ENCODE measurements around the gene DCUN1D2. TPM values are rescaled to one million over a fixed set of nuclear protein-coding genes. Genes with fewer than 3 reads are reported as not detected.
A peak's percentile ranks its signal among the peaks of the same experiment; 100 is the strongest.

DCUN1D2 gene
- total RNA-seq, 1 experiment from 2014 or later: 33.0 TPM

DNA sequence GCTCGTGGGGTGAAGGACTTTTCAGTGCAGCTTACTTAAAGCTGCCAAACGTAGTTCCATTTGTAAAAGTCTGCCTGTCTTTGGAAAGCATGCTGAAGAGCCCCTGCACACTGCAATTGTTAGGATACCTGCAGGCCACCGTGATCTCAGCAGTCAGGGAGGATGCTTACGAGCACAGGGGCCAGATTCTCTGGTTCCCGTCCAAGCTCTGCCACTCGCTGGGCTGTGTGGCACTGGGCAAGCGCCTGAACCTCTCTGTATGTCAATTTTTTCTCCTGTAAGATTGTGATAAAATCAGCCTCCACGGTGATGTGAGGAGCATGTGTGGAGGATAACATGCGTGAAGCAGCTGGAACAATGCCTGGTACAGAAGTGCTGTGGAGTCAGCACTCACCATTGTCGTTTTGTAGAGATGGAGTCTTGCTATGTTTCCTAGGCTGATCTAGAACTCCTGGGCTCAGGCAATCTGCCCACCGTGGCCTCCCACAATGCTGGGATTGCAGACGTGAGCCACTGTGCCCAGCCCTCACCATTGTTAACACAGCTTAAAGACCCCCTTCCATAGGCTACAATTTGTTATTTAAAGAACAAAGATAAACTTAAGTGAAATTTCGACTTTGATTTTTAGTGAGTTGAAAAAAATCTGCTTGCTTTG, 40.7 kb downstream of the DCUN1D2 start:
- H3K4me3 ChIP-seq: peak overlapping the region; percentile 78
- BruUV-seq (replicated peaks): TSS peak; percentile 94
- H3K27ac ChIP-seq: peak overlapping the region; percentile 84
- DNase-seq: no peak
- ChIA-PET CTCF (no interaction called here), POLR2A (ENCODE audit: unreplicated experiment) (no interaction called here)
- no peaks in the 10 kb centered on the region for H3K9me3 ChIP-seq (ENCODE audit: insufficient read depth, low read depth)
- H3K27me3 ChIP-seq (ENCODE audit: insufficient read depth, low read depth): no peaks in the 10 kb centered on the region
- peaks cover 46% of the 10 kb centered on the region; the same call in 1 of the 2 replicates for H3F3A ChIP-seq (ENCODE audit: insufficient read depth, low read depth)
- H3K9me2 ChIP-seq (ENCODE audit: insufficient read depth): no peaks in the 10 kb centered on the region
- H4K20me1 ChIP-seq (ENCODE audit: insufficient read depth): no peaks in the 10 kb centered on the region
- H3K36me3 ChIP-seq (ENCODE audit: low read depth): no peaks in the 10 kb centered on the region
- intact Hi-C loops (cut with micrococcal nuclease; ENCODE audit: unreplicated experiment): loop anchor here (1.0 to 10.0 kb wide), 5 partner anchors 39 to 508 kb away; partner anchors contain the start of genes CUL4A and LAMP1
- TF ChIP-seq, protein P1, sequence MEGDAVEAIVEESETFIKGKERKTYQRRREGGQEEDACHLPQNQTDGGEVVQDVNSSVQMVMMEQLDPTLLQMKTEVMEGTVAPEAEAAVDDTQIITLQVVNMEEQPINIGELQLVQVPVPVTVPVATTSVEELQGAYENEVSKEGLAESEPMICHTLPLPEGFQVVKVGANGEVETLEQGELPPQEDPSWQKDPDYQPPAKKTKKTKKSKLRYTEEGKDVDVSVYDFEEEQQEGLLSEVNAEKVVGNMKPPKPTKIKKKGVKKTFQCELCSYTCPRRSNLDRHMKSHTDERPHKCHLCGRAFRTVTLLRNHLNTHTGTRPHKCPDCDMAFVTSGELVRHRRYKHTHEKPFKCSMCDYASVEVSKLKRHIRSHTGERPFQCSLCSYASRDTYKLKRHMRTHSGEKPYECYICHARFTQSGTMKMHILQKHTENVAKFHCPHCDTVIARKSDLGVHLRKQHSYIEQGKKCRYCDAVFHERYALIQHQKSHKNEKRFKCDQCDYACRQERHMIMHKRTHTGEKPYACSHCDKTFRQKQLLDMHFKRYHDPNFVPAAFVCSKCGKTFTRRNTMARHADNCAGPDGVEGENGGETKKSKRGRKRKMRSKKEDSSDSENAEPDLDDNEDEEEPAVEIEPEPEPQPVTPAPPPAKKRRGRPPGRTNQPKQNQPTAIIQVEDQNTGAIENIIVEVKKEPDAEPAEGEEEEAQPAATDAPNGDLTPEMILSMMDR (conservative IDR thresholded peaks at IDR 0.05): no peak
- TF ChIP-seq EZH2 (IDR thresholded peaks at IDR 0.05; ENCODE audit: low read depth): no peak
- H2AFZ ChIP-seq: peak overlapping the region; percentile 90
- H3K4me2 ChIP-seq: peak overlapping the region; percentile 98
- peaks cover 8% of the 10 kb centered on the region; the same call in 1 of the 2 replicates for H3K79me2 ChIP-seq (ENCODE audit: low read depth)
- peaks cover 18% of the 10 kb centered on the region for H3K4me1 ChIP-seq (replicated peaks; ENCODE audit: insufficient read depth)

DNA sequence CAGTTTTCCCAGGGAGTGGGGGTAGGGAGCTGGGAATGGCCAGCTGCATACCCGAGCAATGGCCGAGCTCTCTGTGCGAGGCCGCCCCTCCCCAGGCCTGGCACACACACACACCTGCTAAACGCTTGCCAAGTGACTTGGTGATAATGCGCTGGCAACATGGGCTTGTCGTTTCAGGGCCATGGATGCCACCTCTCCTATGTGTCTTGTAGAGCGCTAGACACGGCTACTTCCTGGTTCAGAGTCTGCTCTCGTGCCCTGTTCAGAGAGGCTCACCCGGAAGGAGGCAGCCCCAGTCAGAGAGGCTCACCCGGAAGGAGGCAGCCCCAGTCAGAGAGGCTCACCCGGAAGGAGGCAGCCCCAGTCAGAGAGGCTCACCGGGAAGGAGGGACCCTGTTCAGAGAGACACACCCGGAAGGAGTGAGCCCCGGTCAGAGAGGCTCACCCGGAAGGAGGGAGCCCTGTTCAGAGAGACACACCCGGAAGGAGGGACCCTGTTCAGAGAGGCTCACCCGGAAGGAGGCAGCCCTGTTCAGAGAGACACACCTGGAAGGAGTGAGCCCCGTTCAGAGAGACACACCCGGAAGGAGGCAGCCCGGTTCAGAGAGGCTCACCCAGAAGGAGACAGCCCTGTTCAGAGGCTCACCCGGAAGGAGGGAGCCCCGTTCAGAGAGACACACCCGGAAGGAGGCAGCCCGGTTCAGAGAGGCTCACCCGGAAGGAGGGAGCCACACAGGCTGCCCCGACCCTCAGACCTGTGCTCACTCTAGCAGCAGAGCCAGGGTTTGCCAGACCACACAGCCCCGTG, 41.4 kb downstream of the DCUN1D2 start:
- peak overlapping the region; percentile 78 for H3K4me3 ChIP-seq
- H3K27me3 ChIP-seq (ENCODE audit: insufficient read depth, low read depth): no peaks in the 10 kb centered on the region
- intact Hi-C loops (cut with micrococcal nuclease; ENCODE audit: unreplicated experiment): loop anchor here (1.0 to 10.0 kb wide), 5 partner anchors 38 to 507 kb away; partner anchors contain the start of genes CUL4A and LAMP1
- H3K36me3 ChIP-seq (ENCODE audit: low read depth): no peaks in the 10 kb centered on the region
- H3K79me2 ChIP-seq (ENCODE audit: low read depth): peaks cover 8% of the 10 kb centered on the region; the same call in 1 of the 2 replicates
- DNase-seq: peak; percentile 92 to 99
- TF ChIP-seq EZH2 (IDR thresholded peaks at IDR 0.05; ENCODE audit: low read depth): no peak
- TF ChIP-seq, protein P1 (conservative IDR thresholded peaks at IDR 0.05): no peak
- no peaks in the 10 kb centered on the region for H3K9me3 ChIP-seq (ENCODE audit: insufficient read depth, low read depth)
- no peaks in the 10 kb centered on the region for H4K20me1 ChIP-seq (ENCODE audit: insufficient read depth)
- no peaks in the 10 kb centered on the region for H3K9me2 ChIP-seq (ENCODE audit: insufficient read depth)
- H3K27ac ChIP-seq: peak overlapping the region; percentile 84
- H3F3A ChIP-seq (ENCODE audit: insufficient read depth, low read depth): peaks cover 46% of the 10 kb centered on the region; the same call in 1 of the 2 replicates
- CTCF ChIA-PET: interaction anchor here (0.7 kb wide), 1 partner anchor 532 kb away, joined by 11 read pairs; no protein-coding TSS in a partner anchor
- peak overlapping the region; percentile 98 for H3K4me2 ChIP-seq
- H3K4me1 ChIP-seq (replicated peaks; ENCODE audit: insufficient read depth): peaks cover 18% of the 10 kb centered on the region
- peak overlapping the region; percentile 90 for H2AFZ ChIP-seq
- BruUV-seq (replicated peaks): no TSS peak
- POLR2A ChIA-PET (ENCODE audit: unreplicated experiment): interaction anchor here (0.6 kb wide), 2 partner anchors 86 to 151 kb away, joined by 3 to 31 read pairs; no protein-coding TSS in a partner anchor

DNA sequence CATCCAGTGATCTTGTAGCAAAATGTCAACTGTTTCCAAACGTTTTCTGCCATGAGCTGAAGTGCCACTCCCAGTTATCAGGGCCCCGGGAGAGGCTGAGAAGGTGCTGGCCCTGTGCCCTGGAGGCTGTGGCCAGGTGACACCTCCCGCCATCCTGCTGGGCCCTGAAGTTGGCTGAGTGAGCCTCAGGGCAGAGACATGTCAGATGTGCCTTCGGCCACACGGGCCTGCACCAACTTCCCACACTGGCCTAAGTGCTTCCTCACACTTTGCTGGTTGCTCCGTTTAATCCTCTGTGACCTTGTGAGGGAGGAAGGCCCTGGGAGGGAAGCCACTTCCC, 42.0 kb downstream of the DCUN1D2 start:
- peak overlapping the region; percentile 90 for H2AFZ ChIP-seq
- intact Hi-C loops (cut with micrococcal nuclease; ENCODE audit: unreplicated experiment): loop anchor here (5.0 to 10.0 kb wide), 3 partner anchors 56 to 506 kb away; partner anchors contain the start of gene LAMP1
- DNase-seq: peak; percentile 63
- no peak for TF ChIP-seq EZH2 (IDR thresholded peaks at IDR 0.05; ENCODE audit: low read depth)
- TF ChIP-seq, protein P1 (conservative IDR thresholded peaks at IDR 0.05): no peak
- no peaks in the 10 kb centered on the region for H3K27me3 ChIP-seq (ENCODE audit: insufficient read depth, low read depth)
- peaks cover 46% of the 10 kb centered on the region; the same call in 1 of the 2 replicates for H3F3A ChIP-seq (ENCODE audit: insufficient read depth, low read depth)
- no peaks in the 10 kb centered on the region for H3K9me2 ChIP-seq (ENCODE audit: insufficient read depth)
- POLR2A ChIA-PET (ENCODE audit: unreplicated experiment): interaction anchor here (0.6 kb wide), 2 partner anchors 86 to 150 kb away, joined by 3 to 31 read pairs; no protein-coding TSS in a partner anchor
- H3K27ac ChIP-seq: peak overlapping the region; percentile 84
- H3K36me3 ChIP-seq (ENCODE audit: low read depth): no peaks in the 10 kb centered on the region
- BruUV-seq (replicated peaks): TSS peak; percentile 72
- H3K4me3 ChIP-seq: peak overlapping the region; percentile 78
- no peaks in the 10 kb centered on the region for H4K20me1 ChIP-seq (ENCODE audit: insufficient read depth)
- H3K4me1 ChIP-seq (replicated peaks; ENCODE audit: insufficient read depth): peaks cover 18% of the 10 kb centered on the region
- CTCF ChIA-PET: interaction anchor here (0.7 kb wide), 1 partner anchor 532 kb away, joined by 11 read pairs; no protein-coding TSS in a partner anchor
- H3K4me2 ChIP-seq: peak overlapping the region; percentile 98
- peaks cover 8% of the 10 kb centered on the region; the same call in 1 of the 2 replicates for H3K79me2 ChIP-seq (ENCODE audit: low read depth)
- no peaks in the 10 kb centered on the region for H3K9me3 ChIP-seq (ENCODE audit: insufficient read depth, low read depth)
